Measurements from ENCODE around the gene ARL5A. TPM values are rescaled to one million over a fixed set of nuclear protein-coding genes. Genes with fewer than 3 reads are reported as not detected.

The ARL5A gene
- total RNA-seq, 1 donor from 2014 or later, result 51.0 TPM

DNA sequence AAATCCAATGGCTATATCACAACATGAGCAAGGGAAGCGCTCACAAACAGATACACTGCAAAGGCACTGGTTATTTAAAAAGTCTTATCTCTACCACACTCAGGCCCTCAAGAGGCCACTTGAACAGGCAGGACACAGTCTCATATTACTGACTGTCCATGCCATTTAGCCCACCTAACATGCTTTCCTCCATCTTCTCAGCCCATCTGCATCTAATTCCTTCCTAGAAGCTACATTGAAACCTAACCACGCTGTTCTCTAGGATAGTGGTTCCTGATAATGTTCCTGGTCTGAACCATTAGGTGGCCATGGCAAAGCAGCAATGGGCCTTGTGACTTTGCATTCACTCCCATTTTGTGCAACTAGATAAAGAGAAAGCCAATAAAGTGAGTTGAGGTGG, 71.4 kb downstream of the ARL5A start:
- no peak for ATAC-seq (ENCODE audit: low read depth)
- CTCF ChIA-PET, result no interaction called here
- intact Hi-C loops (cut with micrococcal nuclease), result no loop called here
- no peaks in the 10 kb centered on the region for H3K9me3 Mint-ChIP-seq
- H3K27ac Mint-ChIP-seq, result no peak overlapping the region
- no peaks in the 10 kb centered on the region for H3K27me3 Mint-ChIP-seq
- POLR2A ChIA-PET, result interaction anchor here (0.6 kb wide), 1 partner anchor 10 kb away, joined by 4 read pairs; no protein-coding TSS in a partner anchor
- H3K4me1 Mint-ChIP-seq, result peaks cover 6% of the 10 kb centered on the region
- TF ChIP-seq, protein P1, sequence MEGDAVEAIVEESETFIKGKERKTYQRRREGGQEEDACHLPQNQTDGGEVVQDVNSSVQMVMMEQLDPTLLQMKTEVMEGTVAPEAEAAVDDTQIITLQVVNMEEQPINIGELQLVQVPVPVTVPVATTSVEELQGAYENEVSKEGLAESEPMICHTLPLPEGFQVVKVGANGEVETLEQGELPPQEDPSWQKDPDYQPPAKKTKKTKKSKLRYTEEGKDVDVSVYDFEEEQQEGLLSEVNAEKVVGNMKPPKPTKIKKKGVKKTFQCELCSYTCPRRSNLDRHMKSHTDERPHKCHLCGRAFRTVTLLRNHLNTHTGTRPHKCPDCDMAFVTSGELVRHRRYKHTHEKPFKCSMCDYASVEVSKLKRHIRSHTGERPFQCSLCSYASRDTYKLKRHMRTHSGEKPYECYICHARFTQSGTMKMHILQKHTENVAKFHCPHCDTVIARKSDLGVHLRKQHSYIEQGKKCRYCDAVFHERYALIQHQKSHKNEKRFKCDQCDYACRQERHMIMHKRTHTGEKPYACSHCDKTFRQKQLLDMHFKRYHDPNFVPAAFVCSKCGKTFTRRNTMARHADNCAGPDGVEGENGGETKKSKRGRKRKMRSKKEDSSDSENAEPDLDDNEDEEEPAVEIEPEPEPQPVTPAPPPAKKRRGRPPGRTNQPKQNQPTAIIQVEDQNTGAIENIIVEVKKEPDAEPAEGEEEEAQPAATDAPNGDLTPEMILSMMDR (IDR thresholded peaks at IDR 0.05), result no peak
- DNase-seq, result no peak
- H3K36me3 Mint-ChIP-seq (ENCODE audit: low read depth), result no peaks in the 10 kb centered on the region
- no peak overlapping the region for H3K4me3 Mint-ChIP-seq

DNA sequence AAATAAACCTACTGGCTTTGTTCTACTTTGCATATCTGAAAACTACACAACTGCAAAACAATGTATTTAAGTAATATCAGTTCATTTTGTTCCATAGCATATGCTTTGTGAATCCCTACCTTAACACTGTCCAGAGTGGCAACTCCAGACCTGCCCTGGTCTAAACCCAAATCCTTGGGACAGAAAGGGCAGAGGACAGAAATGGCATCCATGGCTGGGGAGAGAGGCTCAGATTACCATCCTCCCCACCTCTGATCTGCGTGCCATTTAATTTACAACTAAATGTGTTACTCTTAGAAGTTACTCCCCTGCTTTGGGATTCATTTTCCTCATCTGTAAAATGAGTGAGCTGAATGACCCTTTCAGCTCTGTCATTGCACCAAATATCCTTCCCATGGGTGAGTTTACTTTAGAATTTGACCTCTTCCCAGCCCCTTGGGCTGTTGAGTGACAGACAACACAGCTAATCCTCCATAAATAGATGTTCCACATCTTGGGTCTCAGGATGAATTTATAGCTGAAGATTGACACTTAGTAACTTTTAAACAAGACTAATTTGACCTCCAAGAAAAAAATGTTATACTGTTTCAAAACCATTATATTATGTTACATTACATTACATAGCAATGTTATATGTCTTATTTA, 73.8 kb downstream of the ARL5A start:
- ChIA-PET CTCF (no interaction called here), POLR2A (interaction anchor here (1.6 kb wide), 1 partner anchor 12 kb away, joined by 3 read pairs; no protein-coding TSS in a partner anchor)
- H3K27me3 Mint-ChIP-seq, result no peaks in the 10 kb centered on the region
- no peaks in the 10 kb centered on the region for H3K36me3 Mint-ChIP-seq (ENCODE audit: low read depth)
- no peak overlapping the region for H3K27ac Mint-ChIP-seq
- intact Hi-C loops (cut with micrococcal nuclease), result no loop called here
- ATAC-seq (ENCODE audit: low read depth) (no peak), DNase-seq (no peak)
- TF ChIP-seq, protein P1 (IDR thresholded peaks at IDR 0.05), result no peak
- no peaks in the 10 kb centered on the region for H3K9me3 Mint-ChIP-seq
- H3K4me3 Mint-ChIP-seq, result no peak overlapping the region
- peaks cover 6% of the 10 kb centered on the region for H3K4me1 Mint-ChIP-seq

DNA sequence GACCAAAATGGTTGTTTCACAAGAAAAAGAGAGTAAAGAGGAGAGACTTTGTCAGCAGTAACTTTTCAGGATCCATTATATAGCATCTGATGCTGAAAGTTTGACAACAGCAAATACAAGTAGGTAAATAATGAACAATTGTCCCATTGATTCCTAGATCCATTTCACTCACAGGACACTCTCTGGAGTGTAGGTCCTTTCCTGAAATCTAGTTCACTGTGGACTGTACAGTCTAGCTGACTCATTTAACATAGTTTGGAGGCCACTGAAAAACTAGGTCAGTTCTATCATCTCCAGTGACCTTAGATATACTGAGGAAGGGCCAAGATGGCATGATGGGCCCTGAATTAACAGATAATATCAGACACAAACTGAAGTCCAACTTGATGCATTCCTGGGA, 74.7 kb downstream of the ARL5A start:
- ATAC-seq (ENCODE audit: low read depth) (no peak), DNase-seq (no peak)
- ChIA-PET POLR2A (no interaction called here), CTCF (no interaction called here)
- Mint-ChIP-seq H3K27ac (no peak overlapping the region), H3K27me3 (no peaks in the 10 kb centered on the region), H3K4me1 (peaks cover 6% of the 10 kb centered on the region), H3K9me3 (no peaks in the 10 kb centered on the region), H3K36me3 (ENCODE audit: low read depth) (no peaks in the 10 kb centered on the region), H3K4me3 (no peak overlapping the region)
- intact Hi-C loops (cut with micrococcal nuclease), result no loop called here
- TF ChIP-seq, protein P1 (IDR thresholded peaks at IDR 0.05), result no peak

Other genes starting within 250 kb of the ARL5A start
- gene NEB, start 93.9 kb downstream of the ARL5A start, total RNA-seq, result 1.2 and 2.0 TPM in 2 replicates